SK-N-SH (cell line): ENCODE data around the gene MKRN2OS. TPM values are rescaled to one million over a fixed set of nuclear protein-coding genes. Genes with fewer than 3 reads are reported as not detected.

Experiments used
- CTCF ChIA-PET: fragments of 300-600, 350-600 bp; formaldehyde crosslinking; extraction: SDS; loops from one replicate; lab custom pipeline; 2021; lab: Yijun Ruan, JAX
- POLR2A ChIA-PET: fragments of 350-600 bp; sonication (Branson Sonifier 250); formaldehyde crosslinking; extraction: SDS; loops from one replicate; lab custom pipeline; 2020; ENCODE audit warnings: antibody characterized with exemption, inconsistent platforms; lab: Yijun Ruan, JAX
- DNase-seq: peaks from one replicate; pipeline ENCODE4 v3.0.0; 2012
- H2AFZ ChIP-seq: fragments of 200-600 bp; sonication (generic); 2 replicates; pipeline ENCODE4 v1.8.1; 2016; ENCODE audit warnings: antibody characterized with exemption, mild to moderate bottlenecking, low read depth
- H3F3A ChIP-seq: fragments of 200-600 bp; sonication (generic); replicated peaks from 2 replicates; pipeline ENCODE3; 2016; ENCODE audit warnings: antibody characterized with exemption, mild to moderate bottlenecking; ENCODE audit not compliant: insufficient read depth
- H3K27ac ChIP-seq, 2 experiments: fragments of 200-500 bp in 1 of 2; fragments of 200-600 bp in 1 of 2; sonication (Bioruptor generic) in 1 of 2; sonication (generic), shearing (Covaris generic) in 1 of 2; 2 replicates each; pipeline versions ENCODE4 v1.5.1 to v1.6.1; 2014 to 2016; ENCODE audit warnings: low read depth in 2 of 2, inconsistent platforms in 1 of 2, low read length in 1 of 2, mild to moderate bottlenecking in 1 of 2, mixed read lengths in 1 of 2
- H3K27me3 ChIP-seq: fragments of 200-600 bp; sonication (generic), shearing (Covaris generic); 2 replicates; pipeline ENCODE4 v1.6.1; 2016; ENCODE audit warnings: mixed run types; ENCODE audit not compliant: insufficient read depth
- H3K36me3 ChIP-seq, 2 experiments: fragments of 200-500 bp in 1 of 2; fragments of 200-600 bp in 1 of 2; sonication (Bioruptor generic) in 1 of 2; sonication (generic) in 1 of 2; replicated peaks in 1 of 2; 2 replicates each; pipeline versions ENCODE3 to v1.5.1; 2014 to 2016; ENCODE audit warnings: low read length in 1 of 2, mild to moderate bottlenecking in 1 of 2; ENCODE audit not compliant: insufficient read depth in 2 of 2, control insufficient read depth in 1 of 2
- H3K4me1 ChIP-seq, 2 experiments: fragments of 200-500 bp in 1 of 2; fragments of 200-600 bp in 1 of 2; sonication (Bioruptor generic) in 1 of 2; sonication (generic), shearing (Covaris generic) in 1 of 2; 2 replicates each; pipeline versions ENCODE4 v1.5.1 to v1.6.1; 2014 to 2016; ENCODE audit warnings: low read depth in 1 of 2, low read length in 1 of 2, mixed run types in 1 of 2; ENCODE audit not compliant: insufficient read depth in 2 of 2, control insufficient read depth in 1 of 2
- H3K4me2 ChIP-seq: fragments of 200-600 bp; sonication (generic), shearing (Covaris generic); 2 replicates; pipeline ENCODE4 v1.6.1; 2017; ENCODE audit warnings: mixed run types
- H3K4me3 ChIP-seq, 2 experiments: fragments of 200-500 bp in 1 of 2; fragments of 200-600 bp in 1 of 2; sonication (Bioruptor generic) in 1 of 2; sonication (generic), shearing (Covaris generic) in 1 of 2; 2 replicates each; pipeline versions ENCODE4 v1.5.1 to v1.8.1; 2014 to 2016; ENCODE audit warnings: low read depth in 2 of 2, inconsistent platforms in 1 of 2, low read length in 1 of 2, mild to moderate bottlenecking in 1 of 2, mixed read lengths in 1 of 2, moderate library complexity in 1 of 2
- H3K79me2 ChIP-seq: fragments of 200-600 bp; sonication (generic); 2 replicates; pipeline ENCODE4 v1.8.1; 2017; ENCODE audit warnings: mild to moderate bottlenecking; ENCODE audit not compliant: insufficient read depth
- H3K9ac ChIP-seq: fragments of 200-600 bp; sonication (generic); 2 replicates; pipeline ENCODE4 v1.6.1; 2017; ENCODE audit warnings: mixed run types
- H3K9me2 ChIP-seq: fragments of 200-600 bp; sonication (generic); 2 replicates; pipeline ENCODE4 v1.6.1; 2017; ENCODE audit warnings: mixed run types
- H3K9me3 ChIP-seq: fragments of 200-600 bp; sonication (generic); 2 replicates; pipeline ENCODE4 v1.6.1; 2017; ENCODE audit warnings: mixed run types, mild to moderate bottlenecking, moderate library complexity
- H4K20me1 ChIP-seq: fragments of 200-600 bp; sonication (generic); 2 replicates; pipeline ENCODE4 v1.6.1; 2017; ENCODE audit warnings: mild to moderate bottlenecking, mixed run types; ENCODE audit not compliant: insufficient read depth
- EP300 ChIP-seq, 2 experiments: IDR thresholded peaks; 2 replicates each; pipeline versions ENCODE4 v1.4.0 to v1.6.1; 2012; ENCODE audit warnings: borderline replicate concordance in 1 of 2, low read depth in 1 of 2, low read length in 1 of 2
- EZH2phosphoT487 ChIP-seq: fragments of 200-600 bp; sonication (generic); IDR thresholded peaks from 2 replicates; pipeline ENCODE4 v1.6.1; 2017; ENCODE audit warnings: low read depth, mixed run types, mild to moderate bottlenecking, antibody characterized with exemption, moderate library complexity, borderline replicate concordance
- FOXJ3 ChIP-seq: sonication (generic); formaldehyde crosslinking; IDR thresholded peaks from 2 replicates; pipeline ENCODE4 v1.5.1; 2020; ENCODE audit warnings: mild to moderate bottlenecking, missing genetic modification reagents
- FOXM1 ChIP-seq: IDR thresholded peaks from 2 replicates; pipeline ENCODE4 v1.4.0; 2012; ENCODE audit warnings: low read depth, mild to moderate bottlenecking
- GATA2 ChIP-seq: sonication (generic); formaldehyde crosslinking; IDR thresholded peaks from 2 replicates; pipeline ENCODE4 v1.5.0; 2020; ENCODE audit warnings: mild to moderate bottlenecking, missing genetic modification reagents
- MAX ChIP-seq: IDR thresholded peaks from 2 replicates; pipeline ENCODE4 v1.4.0; 2012; ENCODE audit warnings: low read depth
- MEF2A ChIP-seq: IDR thresholded peaks from 2 replicates; pipeline ENCODE4 v1.4.0; 2012; ENCODE audit warnings: low read depth, borderline replicate concordance
- NRF1 ChIP-seq: IDR thresholded peaks from 2 replicates; pipeline ENCODE4 v1.6.1; 2012; ENCODE audit warnings: low read depth, mild to moderate bottlenecking, low read length
- RCOR1 ChIP-seq: fragments of 150-350 bp; IDR thresholded peaks from 2 replicates; pipeline ENCODE4 v1.6.1; 2017; ENCODE audit warnings: antibody characterized with exemption, low read length
- RFX5 ChIP-seq: IDR thresholded peaks from 2 replicates; pipeline ENCODE4 v1.6.1; 2012; ENCODE audit warnings: mild to moderate bottlenecking, improper control_type of control experiment, low read length
- RXRA ChIP-seq: IDR thresholded peaks from 2 replicates; pipeline ENCODE4 v1.4.0; 2012; ENCODE audit warnings: low read depth, mild to moderate bottlenecking, borderline replicate concordance
- TAF1 ChIP-seq: IDR thresholded peaks from 2 replicates; pipeline ENCODE4 v1.6.1; 2012; ENCODE audit warnings: low read depth, mild to moderate bottlenecking, low read length, moderate library complexity, borderline replicate concordance
- TCF12 ChIP-seq: IDR thresholded peaks from 2 replicates; pipeline ENCODE4 v1.4.0; 2012
- TEAD4 ChIP-seq: IDR thresholded peaks from 2 replicates; pipeline ENCODE4 v1.4.0; 2012; ENCODE audit warnings: mild to moderate bottlenecking, borderline replicate concordance; ENCODE audit not compliant: insufficient read depth
- WGBS: methylation state at CpG from one replicate; pipeline ENCODE4 v1.1.6; 2017; ENCODE audit warnings: low lambda C conversion rate; 5-methylcytosine and 5-hydroxymethylcytosine counted together
- polyA plus RNA-seq, 3 experiments: library from polyadenylated mRNA; depleted of rRNA; stranded (reverse); fragments of >200 nt; gene quantifications; 2 replicates each; pipeline ENCODE4 v1.2.3, GENCODE V29; 2012
- TF ChIP-seq, protein P1 (sequence below): fragments of 150-350 bp; IDR thresholded peaks from 2 replicates; pipeline ENCODE4 v1.6.1; 2017; ENCODE audit warnings: antibody characterized with exemption, low read length, low read depth, borderline replicate concordance
- TF ChIP-seq, protein P2 (sequence below): IDR thresholded peaks from 2 replicates; pipeline ENCODE4; 2012
- TF ChIP-seq, protein P3 (sequence below): IDR thresholded peaks from 2 replicates; pipeline ENCODE4 v1.4.0; 2012; ENCODE audit warnings: low read depth, borderline replicate concordance

The MKRN2OS gene
- polyA plus RNA-seq, 1 of the 3 experiments (the other 2 are of a cell fraction) = not detected

DNA sequence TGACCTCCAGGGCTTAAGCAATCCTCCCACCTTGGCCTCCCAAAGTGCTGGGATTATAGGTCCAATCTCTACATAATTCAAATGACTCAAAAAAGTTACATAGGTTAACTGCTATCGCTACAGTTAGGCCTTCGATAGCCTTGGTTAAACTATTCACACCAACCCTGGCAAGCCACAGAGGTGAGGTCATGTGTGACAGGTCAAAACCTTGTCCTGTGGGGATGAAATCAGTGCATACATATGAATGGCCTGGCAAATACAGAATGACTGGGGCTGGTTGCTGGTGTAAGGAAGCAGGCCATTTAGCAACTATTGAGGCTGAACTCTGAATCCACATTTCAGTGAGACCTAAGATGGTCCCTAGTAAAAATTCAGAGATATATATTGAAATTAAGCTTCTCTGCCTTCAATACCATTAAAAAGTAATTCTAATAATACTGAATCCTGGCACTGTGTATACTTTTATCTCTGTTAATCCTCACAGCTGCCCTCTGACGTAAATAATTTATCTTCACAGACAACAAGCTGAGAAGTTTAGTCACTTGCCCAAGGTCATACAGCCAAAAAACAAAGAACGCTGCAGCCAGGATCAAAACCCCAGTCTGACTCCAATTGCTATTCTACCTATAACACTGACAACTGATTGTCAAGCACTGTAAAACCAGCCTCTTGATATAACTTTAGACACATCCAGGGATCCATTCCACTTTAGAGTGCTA lies 46.9 kb upstream of the MKRN2OS start:
- Histone ChIP-seq H3F3A (peaks cover 10% of the 10 kb centered on the region), H3K79me2 (no peaks in the 10 kb centered on the region), H3K4me2 (no peak overlapping the region), H3K4me1 (no peaks in the 10 kb centered on the region), H3K9me3 (no peaks in the 10 kb centered on the region), H3K27ac (no peak overlapping the region)
- CTCF ChIA-PET = interaction anchor here (1.0 kb wide), 1 partner anchor 9 kb away, joined by 4 read pairs; no protein-coding TSS in a partner anchor
- WGBS = 97% methylated on average over 4 of the region's 4 CpGs
- POLR2A ChIA-PET = no interaction called here
- no peak for TF ChIP-seq RFX5
- no peak for TF ChIP-seq EZH2phosphoT487
- no peak for TF ChIP-seq NRF1
- TF ChIP-seq RCOR1 = no peak
- TF ChIP-seq, protein P1, sequence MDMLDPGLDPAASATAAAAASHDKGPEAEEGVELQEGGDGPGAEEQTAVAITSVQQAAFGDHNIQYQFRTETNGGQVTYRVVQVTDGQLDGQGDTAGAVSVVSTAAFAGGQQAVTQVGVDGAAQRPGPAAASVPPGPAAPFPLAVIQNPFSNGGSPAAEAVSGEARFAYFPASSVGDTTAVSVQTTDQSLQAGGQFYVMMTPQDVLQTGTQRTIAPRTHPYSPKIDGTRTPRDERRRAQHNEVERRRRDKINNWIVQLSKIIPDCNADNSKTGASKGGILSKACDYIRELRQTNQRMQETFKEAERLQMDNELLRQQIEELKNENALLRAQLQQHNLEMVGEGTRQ = no peak
- no peak for TF ChIP-seq MEF2A
- no peak for TF ChIP-seq EP300 (IDR thresholded peaks at IDR 0.05; ENCODE audit: borderline replicate concordance in 1 of 2, low read depth in 1 of 2, low read length in 1 of 2)
- TF ChIP-seq, protein P2, sequence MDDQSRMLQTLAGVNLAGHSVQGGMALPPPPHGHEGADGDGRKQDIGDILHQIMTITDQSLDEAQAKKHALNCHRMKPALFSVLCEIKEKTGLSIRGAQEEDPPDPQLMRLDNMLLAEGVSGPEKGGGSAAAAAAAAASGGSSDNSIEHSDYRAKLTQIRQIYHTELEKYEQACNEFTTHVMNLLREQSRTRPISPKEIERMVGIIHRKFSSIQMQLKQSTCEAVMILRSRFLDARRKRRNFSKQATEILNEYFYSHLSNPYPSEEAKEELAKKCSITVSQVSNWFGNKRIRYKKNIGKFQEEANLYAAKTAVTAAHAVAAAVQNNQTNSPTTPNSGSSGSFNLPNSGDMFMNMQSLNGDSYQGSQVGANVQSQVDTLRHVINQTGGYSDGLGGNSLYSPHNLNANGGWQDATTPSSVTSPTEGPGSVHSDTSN = no peak
- TF ChIP-seq GATA2 = no peak
- no peak for TF ChIP-seq RXRA
- no peak for TF ChIP-seq TCF12
- TF ChIP-seq MAX = no peak
- no peak for TF ChIP-seq FOXM1
- no peak for TF ChIP-seq TAF1
- no peak for TF ChIP-seq FOXJ3 (CRISPR knock-in tag)
- no peak for TF ChIP-seq TEAD4
- TF ChIP-seq, protein P3, sequence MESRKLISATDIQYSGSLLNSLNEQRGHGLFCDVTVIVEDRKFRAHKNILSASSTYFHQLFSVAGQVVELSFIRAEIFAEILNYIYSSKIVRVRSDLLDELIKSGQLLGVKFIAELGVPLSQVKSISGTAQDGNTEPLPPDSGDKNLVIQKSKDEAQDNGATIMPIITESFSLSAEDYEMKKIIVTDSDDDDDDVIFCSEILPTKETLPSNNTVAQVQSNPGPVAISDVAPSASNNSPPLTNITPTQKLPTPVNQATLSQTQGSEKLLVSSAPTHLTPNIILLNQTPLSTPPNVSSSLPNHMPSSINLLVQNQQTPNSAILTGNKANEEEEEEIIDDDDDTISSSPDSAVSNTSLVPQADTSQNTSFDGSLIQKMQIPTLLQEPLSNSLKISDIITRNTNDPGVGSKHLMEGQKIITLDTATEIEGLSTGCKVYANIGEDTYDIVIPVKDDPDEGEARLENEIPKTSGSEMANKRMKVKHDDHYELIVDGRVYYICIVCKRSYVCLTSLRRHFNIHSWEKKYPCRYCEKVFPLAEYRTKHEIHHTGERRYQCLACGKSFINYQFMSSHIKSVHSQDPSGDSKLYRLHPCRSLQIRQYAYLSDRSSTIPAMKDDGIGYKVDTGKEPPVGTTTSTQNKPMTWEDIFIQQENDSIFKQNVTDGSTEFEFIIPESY = no peak
- TF ChIP-seq, all 33 proteins: peak for 0
- Histone ChIP-seq H3K4me3 (no peak overlapping the region), H3K27me3 (no peaks in the 10 kb centered on the region), H3K36me3 (peaks cover 51 to 58% of the 10 kb centered on the region in 2 experiments), H3K9me2 (no peaks in the 10 kb centered on the region), H4K20me1 (peaks cover 3% of the 10 kb centered on the region; the same call in 1 of the 2 replicates), H3K9ac (no peak overlapping the region), H2AFZ (no peak overlapping the region)
- no peak for DNase-seq
